Dermis blood vessel endothelial cell (primary cell): ENCODE results near the gene ZNF32. TPM values are rescaled to one million over a fixed set of nuclear protein-coding genes. Genes with fewer than 3 reads are reported as not detected.

Experiments used
- DNase-seq: peaks from one replicate; pipeline ENCODE4 v3.0.0; 2010
- total RNA-seq: library from RNA; depleted of rRNA; stranded (reverse); fragments of >200 nt; gene quantifications from 2 replicates; pipeline ENCODE4 v1.2.3, GENCODE V29; 2014

The ZNF32 gene
- total RNA-seq: 14.1 and 34.4 TPM in 2 replicates

- DNase-seq: peak; percentile 91
These were observed at the start of gene ZNF32 for GRCh38 chr10:43648398-43649184. Gene ZNF32 (minus strand): TSS chr10:43648881. CDS start chr10:43646133, 2,748 bp downstream.

- DNase-seq: no peak
These were observed 49.5 kb upstream of the ZNF32 start for GRCh38 chr10:43698156-43698555.

- no peak for DNase-seq
These were observed 48.3 kb upstream of the ZNF32 start for GRCh38 chr10:43696909-43697483.

GRCh38 chr10:43695730-43696129 lies 47.0 kb upstream of the ZNF32 start:
- DNase-seq: no peak

GRCh38 chr10:43695321-43695720 lies 46.6 kb upstream of the ZNF32 start:
- no peak for DNase-seq

GRCh38 chr10:43694526-43694925 lies 45.8 kb upstream of the ZNF32 start:
- DNase-seq: no peak

- peak; percentile 86 for DNase-seq
These were observed 44.9 kb upstream of the ZNF32 start for GRCh38 chr10:43693602-43694001.

GRCh38 chr10:43692051-43692825 lies 43.6 kb upstream of the ZNF32 start:
- DNase-seq: no peak

- DNase-seq: peak; percentile 46
These were observed 42.8 kb upstream of the ZNF32 start for GRCh38 chr10:43691485-43691884.

- peak; percentile 90 for DNase-seq
These were observed 41.5 kb upstream of the ZNF32 start for GRCh38 chr10:43689955-43690771.

GRCh38 chr10:43689618-43689954 lies 40.9 kb upstream of the ZNF32 start:
- peak; percentile 66 for DNase-seq

GRCh38 chr10:43689007-43689491 lies 40.4 kb upstream of the ZNF32 start:
- no peak for DNase-seq

GRCh38 chr10:43688348-43688892 lies 39.7 kb upstream of the ZNF32 start:
- DNase-seq: no peak

GRCh38 chr10:43687373-43687772 lies 38.7 kb upstream of the ZNF32 start:
- no peak for DNase-seq

GRCh38 chr10:43686414-43686813 lies 37.7 kb upstream of the ZNF32 start:
- DNase-seq: no peak

- no peak for DNase-seq
These were observed 37.1 kb upstream of the ZNF32 start for GRCh38 chr10:43685744-43686143.

GRCh38 chr10:43684292-43684559 lies 35.5 kb upstream of the ZNF32 start:
- no peak for DNase-seq

GRCh38 chr10:43683451-43684291 lies 35.0 kb upstream of the ZNF32 start:
- DNase-seq: peak; percentile 42

GRCh38 chr10:43682956-43683355 lies 34.3 kb upstream of the ZNF32 start:
- DNase-seq: no peak

GRCh38 chr10:43681721-43682120 lies 33.0 kb upstream of the ZNF32 start:
- no peak for DNase-seq

GRCh38 chr10:43681220-43681619 lies 32.5 kb upstream of the ZNF32 start:
- DNase-seq: no peak

GRCh38 chr10:43680035-43680434 lies 31.4 kb upstream of the ZNF32 start:
- DNase-seq: no peak
